SK-N-DZ (cell line): Measurements from ENCODE around the gene OLFML2A.
A peak's percentile ranks its signal among the peaks of the same experiment; 100 is the strongest.
"Not testable (repeated sequence)": the region's sequence is repeated elsewhere in the genome, so short reads cannot be mapped to it uniquely, and the experiment has no call there.

Experiments
- DNase-seq: peaks from one replicate; pipeline ENCODE4 v3.0.0-alpha.2; 2015; ENCODE audit warnings: low spot score

The OLFML2A gene

DNA sequence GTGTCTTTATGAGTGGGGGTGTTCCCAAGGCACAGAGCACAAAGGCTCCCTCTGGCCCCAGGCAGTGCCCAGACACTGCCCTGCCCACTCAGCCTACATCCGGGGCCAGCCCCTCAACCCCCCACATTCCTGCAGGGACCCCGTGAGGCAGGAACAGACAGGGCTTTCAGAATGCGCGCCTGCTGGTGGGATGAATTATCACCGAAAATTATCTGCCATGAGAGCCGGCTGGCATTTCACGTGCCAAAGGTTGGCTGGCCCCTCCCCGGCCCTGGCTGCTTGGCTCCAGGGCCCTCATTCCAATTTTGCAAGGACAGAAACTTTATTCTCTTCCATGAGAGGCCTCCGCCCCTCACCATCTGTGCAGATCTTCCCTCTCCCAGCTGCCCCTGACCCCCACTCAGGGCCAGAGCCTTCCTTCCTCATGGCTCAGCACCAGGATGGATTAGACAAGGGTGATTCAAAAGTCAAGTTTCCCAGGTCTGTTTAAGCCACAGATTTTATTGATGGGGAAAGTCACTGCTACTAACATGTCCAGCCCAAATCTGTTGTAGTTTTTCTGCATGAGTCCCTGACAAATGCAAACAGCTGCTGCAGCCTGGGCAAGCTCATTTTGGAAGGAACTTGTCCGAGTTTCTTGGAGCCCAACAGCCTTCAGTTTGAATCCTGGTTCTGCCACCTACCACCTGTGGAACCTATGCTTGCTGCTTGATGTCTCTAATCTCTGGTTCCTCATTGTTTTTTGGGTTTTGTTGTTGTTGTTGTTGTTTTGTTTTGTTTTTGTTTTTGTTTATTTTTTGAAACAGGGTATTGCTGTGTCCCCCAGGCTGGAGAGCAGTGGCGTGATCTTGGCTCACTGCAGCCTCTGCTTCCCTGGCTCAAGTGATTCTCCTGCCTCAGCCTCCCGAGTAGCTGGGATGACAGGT is 44.0 kb downstream of the OLFML2A start:
- no peak for DNase-seq

DNA sequence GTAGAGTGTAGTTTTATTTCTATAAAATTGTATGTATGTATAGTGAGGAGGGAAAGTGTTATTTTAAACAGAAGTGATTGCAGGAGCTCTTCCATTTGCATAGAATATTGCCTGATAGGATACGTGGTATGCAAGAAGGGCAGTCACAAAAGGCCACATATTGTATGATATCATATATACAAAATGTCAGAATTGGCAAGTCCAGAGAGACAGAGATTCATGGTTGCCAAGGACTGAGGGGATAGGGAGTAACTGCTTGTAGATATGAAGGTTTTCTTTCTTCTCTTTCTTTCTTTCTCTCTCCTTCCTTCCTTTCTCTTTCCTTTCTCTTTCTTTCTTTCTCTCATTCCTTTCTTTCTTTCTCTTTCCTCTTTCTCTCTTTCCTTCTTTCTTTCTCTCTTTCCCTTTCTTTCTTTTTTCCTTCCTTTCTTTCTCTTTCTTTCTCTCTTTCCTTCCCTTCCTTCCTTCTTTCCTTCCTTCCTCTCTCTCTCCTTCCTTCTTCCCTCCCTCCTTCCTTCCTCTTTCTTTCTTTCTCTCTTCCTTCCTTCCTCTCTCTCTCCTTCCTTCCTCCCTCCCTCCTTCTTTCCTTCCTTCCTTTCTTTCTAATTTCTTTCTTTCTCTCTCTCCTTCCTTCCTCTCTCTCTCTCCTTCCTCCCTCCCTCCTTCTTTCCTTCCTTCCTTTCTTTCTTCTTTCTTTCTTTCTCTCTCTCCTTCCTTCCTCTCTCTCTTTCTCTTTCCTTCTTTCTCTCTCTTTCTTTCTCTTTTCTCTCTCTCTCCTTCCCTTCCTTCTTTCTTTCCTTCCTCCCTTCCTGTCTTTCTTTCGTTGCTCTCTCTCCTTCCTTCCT is 51.8 kb downstream of the OLFML2A start:
- no peak for DNase-seq

DNA sequence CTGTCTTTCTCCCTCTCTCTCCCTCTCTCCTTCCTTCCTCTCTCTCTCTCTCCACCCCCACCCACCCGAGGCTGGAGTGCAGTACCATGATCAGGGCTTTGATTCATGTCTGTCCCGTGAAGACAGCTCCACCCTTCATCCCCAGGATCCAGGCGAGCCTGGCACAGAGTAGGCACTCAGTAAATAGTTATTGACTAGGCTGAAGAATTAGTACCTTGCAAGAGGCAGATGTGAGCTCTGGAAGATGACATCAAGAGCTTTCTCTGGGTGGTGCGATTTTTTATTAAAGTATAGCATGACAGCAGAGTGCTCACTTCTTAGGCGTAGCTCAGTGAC is 52.4 kb downstream of the OLFML2A start:
- no peak for DNase-seq

DNA sequence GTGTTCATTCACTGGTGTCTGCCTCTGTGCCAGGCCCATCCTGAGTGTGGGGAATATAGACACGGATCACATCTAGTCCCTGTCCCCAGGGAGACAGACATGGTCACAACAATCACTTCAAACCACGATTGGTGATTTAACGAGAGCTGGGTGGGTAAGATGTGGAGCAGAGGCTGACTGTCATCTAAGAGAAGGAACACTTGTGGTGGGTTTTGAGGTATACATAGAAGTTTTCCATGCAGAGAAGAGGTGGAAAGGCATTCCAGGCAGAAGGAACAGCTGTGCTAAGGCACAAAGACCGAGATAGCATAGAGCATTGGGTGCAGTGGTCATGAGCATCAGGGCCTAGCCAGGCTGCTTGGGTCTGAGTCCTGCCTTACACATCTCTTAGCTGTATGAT is 53.7 kb downstream of the OLFML2A start:
- no peak for DNase-seq

DNA sequence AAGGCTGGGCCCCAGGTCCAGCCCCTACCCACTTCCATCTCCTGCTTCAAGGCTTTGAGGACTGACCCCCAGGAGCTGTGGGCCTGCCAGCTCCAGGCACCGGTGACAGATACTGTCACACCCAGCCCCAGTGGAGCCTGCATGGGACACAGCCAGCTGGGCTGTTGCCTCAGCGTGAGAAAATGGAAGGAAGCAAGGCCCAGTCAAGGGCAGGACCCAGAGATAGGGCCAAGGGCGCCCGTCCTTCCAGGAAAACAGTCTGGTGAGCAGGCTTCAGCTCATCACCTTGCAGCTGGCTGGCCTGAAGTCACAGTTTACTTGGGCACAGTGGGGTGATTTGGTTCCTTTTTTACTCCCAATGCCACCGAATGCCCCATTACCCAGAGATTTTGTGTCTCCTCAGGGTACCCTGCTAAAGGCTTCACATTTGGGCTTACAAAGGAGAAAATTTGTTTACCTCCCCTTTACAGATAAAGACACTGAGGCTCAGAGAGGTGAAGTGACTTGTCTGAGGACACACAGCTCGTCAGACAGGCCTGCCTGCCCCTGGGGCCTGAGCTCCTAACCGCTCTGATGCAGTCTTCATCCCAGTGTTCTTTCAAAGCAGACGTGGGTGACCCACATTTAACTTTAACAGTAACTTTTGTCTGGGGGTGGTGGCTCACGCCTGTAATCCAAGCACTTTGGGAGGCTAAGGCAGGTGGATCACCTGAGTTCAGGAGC is 54.9 kb downstream of the OLFML2A start:
- no peak for DNase-seq

DNA sequence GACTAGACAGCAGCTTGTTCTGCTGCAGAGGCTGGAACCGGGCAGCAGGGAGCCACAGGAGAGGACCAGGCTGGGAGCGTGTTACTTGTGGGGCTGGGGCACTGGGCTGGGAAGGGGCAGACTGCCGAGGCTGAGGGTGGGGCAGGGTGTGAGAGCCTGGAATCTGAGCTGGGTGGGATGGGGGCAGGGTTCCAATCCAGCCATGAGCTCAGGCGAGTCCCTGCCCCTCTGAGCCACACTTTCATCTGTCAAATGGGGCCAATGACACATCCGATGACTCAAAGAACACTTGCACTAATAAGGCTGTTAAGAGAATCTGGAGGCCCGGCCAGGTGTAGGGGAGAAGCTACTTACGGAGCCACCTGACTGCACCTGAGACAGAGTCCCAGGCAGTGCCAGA is 57.7 kb downstream of the OLFML2A start:
- DNase-seq = no peak

DNA sequence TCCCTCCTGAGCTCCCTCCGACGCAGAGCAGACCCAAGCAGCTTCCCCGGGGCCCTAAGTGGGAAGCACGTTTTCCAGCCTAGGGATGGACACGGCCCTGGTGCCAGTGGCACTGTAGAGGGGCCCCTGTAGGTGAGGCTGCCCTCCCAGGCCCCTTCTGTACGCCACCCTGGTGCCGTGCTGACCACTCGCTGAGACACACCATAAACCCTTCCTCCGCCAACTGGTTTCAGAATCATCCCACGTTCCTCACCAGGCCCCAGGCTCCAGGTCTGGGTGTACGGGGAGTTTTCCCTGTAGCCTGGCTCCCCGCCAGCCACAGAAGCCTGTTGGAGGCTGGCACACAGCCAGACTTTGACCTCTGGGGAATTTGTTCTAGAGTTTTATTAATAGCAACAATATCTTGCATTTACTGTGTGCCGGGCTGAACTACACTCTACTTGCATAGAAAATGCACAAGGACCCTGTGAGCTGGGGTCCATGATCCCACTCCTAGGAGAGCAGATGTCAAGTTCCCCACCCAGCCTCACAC is 58.2 kb downstream of the OLFML2A start:
- no peak for DNase-seq

DNA sequence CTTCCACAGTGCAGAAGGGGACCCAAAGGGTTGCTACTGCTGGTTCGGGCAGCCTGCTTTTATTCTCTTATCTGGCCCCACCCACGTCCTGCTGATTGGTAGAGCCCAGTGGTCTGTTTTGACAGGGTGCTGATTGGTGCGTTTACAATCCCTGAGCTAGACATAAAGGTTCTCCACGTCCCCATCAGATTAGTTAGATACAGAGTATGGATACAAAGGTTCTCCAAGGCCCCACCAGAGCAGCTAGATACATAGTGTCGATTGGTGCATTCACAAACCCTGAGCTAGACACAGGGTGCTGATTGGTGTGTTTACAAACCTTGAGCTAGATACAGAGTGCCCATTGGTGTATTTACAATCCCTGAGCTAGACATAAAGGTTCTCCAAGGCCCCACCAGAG is 61.2 kb downstream of the OLFML2A start:
- not testable (repeated sequence) for DNase-seq

DNA sequence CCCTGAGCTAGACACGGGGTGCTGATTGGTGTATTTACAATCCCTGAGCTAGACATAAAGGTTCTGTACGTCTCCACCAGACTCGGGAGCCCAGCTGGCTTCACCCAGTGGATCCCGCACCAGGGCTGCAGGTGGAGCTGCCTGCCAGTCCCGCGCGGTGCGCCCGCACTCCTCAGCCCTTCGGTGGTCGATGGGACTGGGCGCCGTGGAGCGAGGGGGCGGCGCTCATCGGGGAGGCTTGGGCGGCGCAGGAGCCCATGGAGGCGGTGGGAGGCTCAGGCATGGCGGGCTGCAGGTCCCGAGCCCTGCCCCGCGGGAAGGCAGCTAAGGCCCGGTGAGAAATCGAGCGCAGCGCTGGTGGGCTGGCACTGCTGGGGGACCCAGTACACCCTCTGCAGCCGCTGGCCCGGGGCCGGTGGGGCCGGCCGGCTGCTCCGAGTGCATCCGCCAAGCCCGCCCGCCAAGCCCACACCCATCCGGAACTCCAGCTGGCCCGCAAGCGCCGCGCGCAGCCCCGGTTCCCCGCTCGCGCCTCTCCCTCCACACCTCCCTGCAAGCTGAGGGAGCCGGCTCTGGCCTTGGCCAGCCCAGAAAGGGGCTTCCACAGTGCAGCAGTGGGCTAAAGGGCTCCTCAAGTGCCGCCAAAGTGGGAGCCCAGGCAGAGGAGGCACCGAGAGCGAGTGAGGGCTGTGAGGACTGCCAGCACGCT is 61.8 kb downstream of the OLFML2A start:
- DNase-seq = not testable (repeated sequence)

DNA sequence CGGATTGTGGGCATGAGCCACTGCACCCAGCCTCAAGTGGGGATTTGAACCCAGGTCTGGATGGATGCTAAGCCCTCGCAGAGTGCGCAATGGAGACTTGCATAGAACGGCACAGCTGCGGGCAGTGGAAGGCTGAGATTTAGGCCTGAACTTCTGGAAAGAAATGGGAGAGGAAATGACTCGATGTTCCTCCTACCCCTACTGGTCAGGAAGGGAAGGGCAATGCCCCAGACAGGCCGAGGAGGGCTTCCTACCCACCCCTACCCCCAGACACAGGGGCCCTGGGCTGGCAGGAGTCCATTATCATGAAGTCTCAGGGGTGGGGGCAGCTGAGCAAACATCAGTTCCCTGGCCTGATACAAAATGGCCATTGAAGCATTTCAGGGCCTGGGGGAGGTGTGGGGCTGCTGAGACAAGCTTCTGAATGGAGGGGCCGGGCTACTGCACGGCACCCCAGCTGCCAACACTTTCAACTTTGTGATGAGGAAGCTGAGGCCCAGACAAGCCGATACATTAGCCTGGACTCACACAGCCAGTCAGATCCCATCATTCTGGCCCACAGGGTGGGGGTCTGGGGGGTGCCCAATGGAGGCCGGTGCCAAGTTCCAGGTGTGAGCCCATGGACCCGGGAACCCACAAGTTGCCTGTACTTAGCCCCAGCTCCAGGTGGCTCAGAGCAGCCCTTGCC is 62.8 kb downstream of the OLFML2A start:
- peak; percentile 50 for DNase-seq

DNA sequence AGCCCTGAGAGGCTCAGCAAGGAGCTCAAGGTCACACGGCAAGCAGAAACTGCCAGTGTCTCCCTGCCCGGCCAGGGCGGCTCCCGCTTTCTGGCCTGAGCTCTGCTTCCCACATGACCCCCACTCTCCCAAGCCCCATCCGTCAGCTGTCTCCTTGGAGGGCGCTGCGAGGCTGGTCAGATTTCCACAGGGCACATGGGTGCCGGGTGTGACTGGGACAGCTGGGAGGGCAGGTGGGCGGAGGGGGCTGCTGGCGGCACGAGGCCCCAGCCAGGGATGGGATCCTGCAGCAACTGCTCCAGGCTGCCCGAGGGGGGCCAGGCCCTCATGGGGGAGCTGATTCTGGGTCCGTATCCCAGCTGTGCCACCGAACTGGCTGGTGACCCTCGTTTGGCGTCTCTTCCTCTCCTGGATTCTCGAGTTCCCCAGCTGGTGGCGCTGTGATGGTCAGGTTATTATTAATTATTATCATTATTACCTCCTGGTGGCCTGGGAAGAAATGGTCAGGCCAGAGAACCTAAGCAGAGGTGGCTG is 63.4 kb downstream of the OLFML2A start:
- DNase-seq = no peak

DNA sequence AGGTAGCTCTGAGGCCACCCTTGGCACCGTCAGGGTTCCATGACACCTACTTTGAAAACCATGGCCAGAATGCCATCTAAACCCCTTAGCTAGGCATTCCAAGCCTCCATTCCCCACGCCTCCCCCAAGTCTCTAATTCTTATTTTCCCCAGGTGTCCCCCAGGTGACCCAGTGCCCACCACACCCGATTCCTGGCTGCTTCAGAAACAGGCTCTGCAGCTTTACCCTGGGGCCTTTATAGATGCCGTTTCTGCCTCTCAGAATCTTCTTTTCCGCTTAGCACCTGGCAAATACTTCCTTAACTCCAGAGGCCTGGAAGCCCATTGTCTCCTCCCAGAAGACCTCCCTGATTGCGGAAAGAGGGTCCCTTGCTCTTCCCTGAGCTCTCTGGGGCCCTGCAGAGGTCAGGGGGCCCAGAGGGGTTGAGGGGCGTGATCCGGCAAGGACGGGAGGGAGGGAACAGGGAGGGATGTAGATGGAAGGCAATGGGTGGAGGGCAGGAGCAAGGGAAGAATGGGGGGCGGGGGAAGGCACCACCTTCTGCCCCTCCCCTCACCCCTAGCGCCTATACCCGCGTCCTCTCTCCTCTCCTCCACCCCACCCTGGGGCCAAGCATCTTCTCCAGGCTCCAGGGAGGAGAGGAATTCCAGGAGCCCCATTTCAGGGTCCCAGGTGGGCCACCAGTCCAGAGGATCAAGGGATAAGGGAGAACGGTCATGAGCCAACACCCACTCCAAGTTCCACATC is 64.3 kb downstream of the OLFML2A start:
- no peak for DNase-seq

DNA sequence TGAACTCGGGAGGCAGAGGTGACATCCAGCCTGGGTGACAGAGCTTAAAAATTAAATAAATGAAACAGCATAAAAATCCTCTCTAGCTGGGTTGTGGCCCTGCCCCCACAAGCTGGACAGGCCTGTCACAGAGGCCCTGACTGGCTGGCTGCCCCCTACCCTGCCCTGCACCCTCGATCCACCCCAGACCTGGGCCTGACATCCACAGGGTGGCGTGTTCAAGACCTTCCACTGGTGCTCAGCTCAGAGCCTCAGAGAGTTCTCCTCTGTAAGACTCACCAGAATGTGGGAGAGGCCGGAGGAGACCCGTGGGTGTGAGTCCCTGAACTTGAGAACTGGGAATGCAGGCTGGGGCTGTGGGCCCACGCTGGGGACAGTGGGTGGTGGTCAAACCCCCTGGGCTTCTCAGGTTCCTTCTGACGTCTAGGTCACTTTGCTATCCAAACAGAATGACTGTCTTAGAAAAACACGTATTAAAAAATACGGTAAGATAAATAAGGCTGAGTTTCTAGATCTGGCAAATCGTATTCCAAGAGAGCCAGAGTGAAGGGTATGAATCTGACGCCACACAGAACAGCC is 66.6 kb downstream of the OLFML2A start:
- no peak for DNase-seq

DNA sequence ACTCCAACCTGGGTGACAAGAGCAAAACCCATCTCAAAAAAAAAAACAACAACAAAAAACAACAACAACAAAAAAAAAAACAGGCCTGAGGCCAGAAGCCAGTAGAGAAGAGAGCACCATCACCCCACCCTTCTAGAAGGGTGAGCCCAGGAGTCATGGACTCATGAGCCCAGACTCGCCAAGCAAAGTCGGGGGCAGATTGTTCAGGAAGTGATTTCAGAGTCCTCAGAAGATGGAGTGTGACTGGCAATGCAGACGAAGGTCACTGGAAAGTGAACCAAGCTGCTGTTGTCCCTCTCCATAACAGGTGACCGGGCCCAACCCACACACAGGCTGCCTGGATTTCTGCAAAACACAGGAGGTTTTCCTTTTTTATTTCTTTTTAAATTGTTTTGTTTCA is 67.4 kb downstream of the OLFML2A start:
- DNase-seq = no peak

DNA sequence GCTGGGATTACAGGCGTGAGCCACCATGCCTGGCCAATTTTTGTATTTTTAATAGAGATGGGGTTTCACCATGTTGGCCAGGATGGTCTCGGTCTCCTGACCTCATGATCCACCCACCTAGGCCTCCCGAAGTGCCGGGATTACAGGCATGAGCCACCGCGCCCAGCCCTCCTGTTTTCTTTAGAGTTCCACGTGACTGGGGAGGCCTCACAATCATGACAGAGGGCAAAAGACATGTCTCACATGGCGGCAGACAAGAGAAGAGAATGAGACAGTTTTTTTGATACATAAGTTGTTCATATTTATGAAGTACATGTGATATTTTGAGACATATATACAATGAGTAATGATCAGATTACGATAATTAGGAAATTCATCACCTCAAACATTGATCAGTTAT is 69.5 kb downstream of the OLFML2A start:
- not testable (repeated sequence) for DNase-seq

DNA sequence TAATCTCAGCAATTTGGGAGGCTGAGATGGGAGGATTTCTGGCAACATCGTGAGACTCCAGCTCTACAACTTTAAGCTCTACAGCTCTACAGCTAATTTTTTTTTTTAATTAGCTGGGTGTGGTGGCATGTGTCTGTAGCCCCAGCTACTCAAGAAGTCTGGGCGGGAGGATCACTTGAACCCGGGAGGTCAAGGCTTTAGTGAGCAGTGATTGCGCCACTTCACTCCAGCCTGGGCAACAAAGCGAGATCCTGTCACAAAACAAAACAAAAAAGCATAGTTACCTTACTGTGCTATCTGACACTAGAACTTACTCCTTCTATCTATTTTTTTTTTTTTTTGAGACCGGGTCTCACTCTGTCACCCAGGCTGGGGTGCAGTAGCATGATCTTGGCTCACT is 70.0 kb downstream of the OLFML2A start:
- no peak for DNase-seq

DNA sequence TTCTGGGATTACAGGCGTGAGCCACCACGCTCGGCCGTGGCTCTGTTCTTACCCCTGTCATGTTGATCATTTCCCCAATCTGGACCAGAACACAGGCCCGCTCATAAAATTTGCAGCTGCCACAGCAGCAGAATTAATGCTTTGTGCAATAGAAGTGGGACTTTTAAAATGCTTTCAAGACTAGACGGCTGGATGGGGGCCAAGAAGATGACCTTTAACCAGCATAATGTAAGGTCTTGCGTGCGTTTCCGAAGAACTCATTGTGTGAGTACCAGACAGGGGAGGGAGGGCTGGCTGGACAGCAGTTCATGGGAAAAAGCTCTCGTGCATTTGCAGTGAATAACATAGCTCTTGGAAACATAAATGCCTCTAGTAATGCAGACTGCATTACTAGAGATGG is 72.9 kb downstream of the OLFML2A start:
- DNase-seq = no peak

DNA sequence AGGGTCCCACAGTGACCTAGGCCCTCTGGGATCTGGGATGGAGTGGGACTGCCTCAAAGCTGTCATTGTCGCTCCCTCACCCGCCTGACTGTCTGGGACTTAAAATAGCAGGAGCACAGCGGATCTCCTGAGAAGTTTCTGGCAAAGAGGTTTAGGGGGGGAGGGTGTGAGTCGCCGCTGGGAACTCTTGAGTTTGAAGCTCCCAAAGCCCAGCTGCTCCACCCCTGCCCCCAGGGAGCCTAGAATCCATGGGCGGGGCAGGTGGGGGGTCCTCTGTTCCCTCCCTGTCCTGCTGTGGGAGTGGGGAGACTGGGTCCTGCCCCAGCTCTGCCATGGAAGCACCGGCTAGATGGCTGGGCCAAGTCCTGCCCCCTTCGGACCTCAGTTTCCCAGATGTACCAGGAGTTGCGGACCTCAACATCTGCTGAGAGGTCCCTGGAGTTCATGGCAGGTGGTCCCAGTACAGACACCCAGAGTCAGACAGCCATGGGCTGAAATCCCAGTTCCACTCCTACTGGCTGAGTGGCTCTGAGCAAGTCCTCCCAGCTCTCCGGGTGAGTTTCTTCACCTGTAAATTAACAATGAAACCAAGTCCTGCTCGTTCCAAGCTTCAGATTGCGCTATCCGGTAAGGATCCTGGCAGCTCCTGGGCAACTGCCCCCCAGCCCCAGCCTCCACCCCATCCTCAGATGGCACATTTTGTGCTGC is 75.3 kb downstream of the OLFML2A start:
- DNase-seq = no peak
